Activated naive CD4-positive, alpha-beta T cell treated with anti-CD3 and anti-CD28 coated beads, Interleukin-2, amount 50 U/mL, for 72 hours (primary cell): ENCODE measurements around the gene THSD7A. TPM values are rescaled to one million over a fixed set of nuclear protein-coding genes. Genes with fewer than 3 reads are reported as not detected.

ENCODE experiments used
- ATAC-seq, 2 donors: fragments of 150-1000 bp; cut with Tn5 transposase; 2 replicates each; pipeline ENCODE4 v1.10.0; 2021; ENCODE audit warnings: mild to moderate bottlenecking in 2 of 2, moderate library complexity in 2 of 2
- DNase-seq, 2 donors: peaks; one replicate each; pipeline ENCODE4 v3.0.0; 2021 to 2022; ENCODE audit warnings: low spot score in 2 of 2
- H3K27ac Mint-ChIP-seq, 2 donors: one replicate each; pipeline ENCODE4 v1.8.0; 2022; ENCODE audit warnings: mild to moderate bottlenecking in 2 of 2, mixed read lengths in 2 of 2
- H3K36me3 Mint-ChIP-seq, 2 donors: one replicate each; pipeline ENCODE4 v1.8.0; 2022; ENCODE audit warnings: mixed read lengths in 2 of 2
- H3K9me3 Mint-ChIP-seq, 2 donors: one replicate each; pipeline ENCODE4 v1.8.0; 2022; ENCODE audit warnings: mixed read lengths in 2 of 2
- total RNA-seq, 2 donors: library from RNA; stranded (reverse); gene quantifications; one replicate each; pipeline ENCODE4 v1.2.3, GENCODE V29; 2022

Gene THSD7A
- total RNA-seq, 2 donors from 2014 or later: 0.02 TPM; not detected in 1

DNA sequence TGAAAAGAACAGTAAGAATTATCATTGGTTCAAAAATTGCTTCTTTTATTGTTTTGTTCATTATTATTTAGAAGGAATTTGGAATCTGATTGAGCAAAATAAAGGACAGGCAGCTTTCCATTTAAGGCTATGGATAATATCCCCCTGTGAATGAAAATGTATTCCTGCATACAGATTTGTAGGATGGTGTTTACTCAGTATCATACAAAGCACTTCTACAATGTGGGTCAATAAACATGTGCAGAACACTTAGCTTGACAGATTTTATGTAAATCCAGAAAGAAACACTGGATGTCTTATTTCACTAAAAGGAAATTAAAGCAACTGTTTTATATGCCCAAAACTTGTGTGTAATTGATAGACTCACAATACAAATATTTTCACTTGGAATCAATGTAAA is 189.7 kb downstream of the THSD7A start:
- ATAC-seq (no peak), DNase-seq (no peak)
- Mint-ChIP-seq H3K36me3 (no peaks in the 10 kb centered on the region), H3K27ac (no peak overlapping the region), H3K9me3 (peaks cover 0 to 2% of the 10 kb centered on the region in 2 donors)

DNA sequence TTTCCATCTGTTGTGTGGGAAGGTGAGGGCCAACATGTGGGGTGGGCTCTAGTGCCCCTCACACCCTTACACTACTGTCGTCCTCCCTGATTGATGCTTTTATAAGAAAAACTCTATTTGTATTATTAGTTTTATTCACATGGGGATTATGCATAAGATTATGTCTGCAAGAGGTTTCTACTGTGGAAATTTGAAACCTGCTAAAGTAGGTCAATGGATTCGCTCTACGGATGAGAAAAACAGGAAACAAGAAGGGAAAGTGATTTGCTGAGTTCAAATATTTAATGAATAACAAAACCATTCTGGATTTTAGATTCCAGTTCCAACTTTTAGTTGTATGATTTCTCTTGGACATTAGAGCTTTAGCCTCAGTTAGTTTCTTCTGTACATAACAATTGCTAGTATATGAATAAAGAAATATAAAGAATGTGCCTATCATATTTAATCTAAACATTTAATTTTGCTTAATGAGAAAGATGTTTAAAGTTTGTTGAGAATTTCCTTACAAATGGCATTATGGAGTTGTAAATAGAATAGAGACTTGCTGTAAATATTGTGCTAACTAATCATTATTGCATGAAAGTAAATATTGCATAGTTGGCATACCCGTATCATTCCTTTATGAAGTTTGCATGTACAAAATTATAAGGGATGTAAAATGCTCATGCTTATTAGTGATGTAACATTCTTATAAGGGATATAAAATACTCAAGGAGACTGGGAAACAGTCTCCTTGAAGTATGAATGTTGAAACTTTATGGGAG is 193.8 kb downstream of the THSD7A start:
- H3K27ac Mint-ChIP-seq: no peak overlapping the region
- H3K36me3 Mint-ChIP-seq: no peaks in the 10 kb centered on the region
- ATAC-seq (no peak), DNase-seq (no peak)
- peaks cover 3 to 4% of the 10 kb centered on the region in 2 donors for H3K9me3 Mint-ChIP-seq

DNA sequence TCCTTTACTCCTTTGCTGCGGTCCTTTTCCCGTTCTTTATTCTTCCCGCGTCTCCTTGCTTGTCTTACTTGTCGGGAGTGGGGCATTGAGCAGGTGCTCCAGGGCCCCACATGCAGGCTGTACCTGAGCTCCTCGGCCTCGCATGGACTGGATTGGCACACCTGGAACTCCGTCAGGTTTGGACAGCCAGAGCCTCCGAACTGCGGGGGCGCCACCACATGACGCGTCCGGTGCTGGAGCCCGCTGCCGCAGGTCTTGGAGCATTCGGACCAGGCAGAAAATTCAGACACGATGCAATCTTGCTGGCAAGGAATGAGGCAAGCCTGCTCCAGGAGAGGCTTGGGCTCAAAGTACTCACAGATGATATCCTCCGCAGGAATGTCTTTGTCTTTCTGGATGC is 195.7 kb downstream of the THSD7A start:
- H3K27ac Mint-ChIP-seq: no peak overlapping the region
- H3K36me3 Mint-ChIP-seq: no peaks in the 10 kb centered on the region
- H3K9me3 Mint-ChIP-seq: peaks cover 4 to 6% of the 10 kb centered on the region in 2 donors
- no peak for DNase-seq
- ATAC-seq: no peak

DNA sequence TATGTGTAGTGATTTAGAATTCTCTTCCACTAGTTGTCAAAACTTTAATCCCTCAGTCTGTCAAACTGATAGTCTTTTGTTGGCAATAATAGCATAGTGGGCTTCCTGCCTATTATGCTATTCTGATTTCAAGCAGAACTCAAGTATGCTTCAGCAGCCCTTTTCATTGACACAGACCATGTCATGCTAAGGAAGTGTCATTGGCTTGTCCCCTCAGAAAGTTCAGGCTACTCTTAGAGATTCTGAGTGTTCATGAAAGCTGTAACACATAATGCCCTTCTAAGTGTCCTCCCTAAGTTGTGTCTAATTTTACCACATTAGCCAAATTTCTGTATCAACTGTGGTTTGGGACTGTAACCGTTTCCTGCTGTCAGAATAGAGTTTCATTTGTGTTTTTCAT is 198.7 kb downstream of the THSD7A start:
- Mint-ChIP-seq H3K27ac (no peak overlapping the region), H3K36me3 (no peaks in the 10 kb centered on the region), H3K9me3 (peaks cover 4 to 6% of the 10 kb centered on the region in 2 donors)
- DNase-seq (no peak), ATAC-seq (no peak)

DNA sequence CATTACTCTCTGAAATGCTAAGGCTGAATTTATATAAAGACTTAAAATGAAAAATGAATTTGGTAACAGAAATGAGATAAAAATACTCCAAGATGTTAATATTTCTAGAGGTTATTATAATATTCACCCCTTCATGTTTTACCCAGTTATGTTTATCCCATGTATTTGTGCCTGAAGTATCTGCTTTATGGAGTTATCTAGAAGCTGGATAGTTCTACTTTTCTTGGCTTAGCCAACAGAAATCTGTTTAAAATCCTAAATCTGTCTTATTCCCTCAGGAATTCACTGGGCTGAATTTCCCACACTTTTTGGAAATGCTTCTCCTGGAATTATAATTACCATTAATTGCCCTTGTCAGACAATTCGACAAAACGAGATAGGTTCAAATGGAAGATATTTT is 201.6 kb downstream of the THSD7A start:
- DNase-seq (no peak), ATAC-seq (no peak)
- H3K36me3 Mint-ChIP-seq: no peaks in the 10 kb centered on the region
- no peak overlapping the region for H3K27ac Mint-ChIP-seq
- H3K9me3 Mint-ChIP-seq: peaks cover 0 to 3% of the 10 kb centered on the region in 2 donors

DNA sequence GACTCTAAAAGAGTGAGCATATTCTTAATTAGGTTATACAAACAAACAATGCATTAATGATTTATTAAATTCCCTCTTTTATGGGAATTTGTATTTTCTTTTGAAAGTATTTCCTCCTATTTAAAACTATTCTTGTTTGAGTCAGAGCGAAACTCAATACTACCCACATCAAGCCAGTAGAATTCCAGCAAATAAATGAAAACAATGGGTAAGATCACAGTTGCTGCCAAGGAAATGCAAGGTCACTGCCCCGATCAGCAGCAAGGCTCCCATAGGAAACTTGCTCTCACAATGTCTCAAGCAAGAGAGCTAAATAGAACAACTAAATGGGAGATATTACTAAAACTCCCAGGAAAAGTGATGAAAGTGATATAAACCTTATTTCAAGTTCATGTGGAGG is 206.3 kb downstream of the THSD7A start:
- Mint-ChIP-seq H3K36me3 (no peaks in the 10 kb centered on the region), H3K9me3 (peaks cover 0 to 4% of the 10 kb centered on the region in 2 donors), H3K27ac (no peak overlapping the region)
- DNase-seq (no peak), ATAC-seq (no peak)

DNA sequence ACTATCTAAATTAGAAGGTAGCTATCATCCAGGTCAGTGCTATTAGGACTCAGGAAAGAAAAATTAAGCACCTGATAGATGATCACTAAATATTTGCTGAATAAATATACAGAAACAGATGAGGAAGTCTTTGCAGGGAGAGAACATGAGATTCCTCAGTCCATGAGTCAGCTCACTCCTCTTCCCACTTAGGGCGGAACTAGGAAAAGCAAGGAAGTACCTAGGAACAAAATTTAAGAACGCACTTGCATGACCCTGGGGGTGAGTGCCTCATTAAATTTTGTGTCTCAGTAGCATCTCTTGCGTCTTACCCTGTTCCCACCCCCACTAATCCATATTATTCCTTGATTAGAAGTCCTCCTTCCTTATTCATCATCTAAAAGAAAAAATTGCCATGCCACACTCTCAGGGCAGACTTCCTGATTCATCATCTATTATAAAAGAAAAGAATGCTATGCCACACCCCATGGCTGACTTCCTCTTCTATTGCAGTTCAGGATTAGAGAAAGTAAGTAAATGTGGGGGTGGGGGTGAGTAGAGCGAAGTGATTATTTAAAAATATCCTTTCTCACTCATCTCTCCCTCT is 208.8 kb downstream of the THSD7A start:
- no peak overlapping the region for H3K27ac Mint-ChIP-seq
- H3K36me3 Mint-ChIP-seq: no peaks in the 10 kb centered on the region
- ATAC-seq (no peak), DNase-seq (no peak)
- H3K9me3 Mint-ChIP-seq: peaks cover 0 to 4% of the 10 kb centered on the region in 2 donors

DNA sequence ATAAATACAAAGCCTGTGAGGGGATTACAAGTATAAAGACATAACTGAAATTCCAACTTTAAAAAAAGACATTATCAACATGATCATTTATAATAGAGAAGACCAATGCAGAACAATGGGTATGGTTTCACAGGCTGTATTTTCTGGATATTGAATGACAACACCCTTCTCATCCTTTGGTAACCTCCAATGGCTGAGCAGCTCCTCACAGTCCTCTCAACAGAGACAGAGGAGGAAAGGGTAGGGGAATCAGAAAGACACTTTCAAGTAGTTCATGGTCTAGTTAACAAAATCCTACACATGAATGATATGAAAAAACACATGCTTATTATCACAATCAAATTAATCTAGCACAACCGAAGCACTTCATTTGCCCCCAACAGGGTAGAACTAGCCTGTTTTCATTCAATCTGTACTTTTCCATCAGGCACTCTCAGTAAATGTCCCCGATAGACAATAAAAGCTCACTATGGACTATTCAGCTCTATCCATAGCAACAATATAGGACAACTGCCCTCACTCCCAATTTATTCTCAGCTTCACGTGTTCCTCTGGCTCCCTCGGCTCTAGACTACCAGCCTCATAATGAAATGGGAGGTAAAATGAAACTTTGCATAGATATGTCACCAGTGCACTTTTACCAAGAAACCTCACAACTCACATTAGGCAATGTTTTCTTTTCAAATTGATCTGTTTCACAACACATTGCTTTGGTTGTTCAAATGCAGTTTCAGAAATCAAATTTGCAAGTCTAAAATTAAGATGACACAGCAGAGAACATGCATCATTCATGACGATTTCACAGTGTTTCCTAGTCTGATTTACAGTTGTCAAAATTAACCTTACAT is 211.4 kb downstream of the THSD7A start:
- peaks cover 0 to 4% of the 10 kb centered on the region in 2 donors for H3K9me3 Mint-ChIP-seq
- H3K27ac Mint-ChIP-seq: no peak overlapping the region
- no peak for DNase-seq

DNA sequence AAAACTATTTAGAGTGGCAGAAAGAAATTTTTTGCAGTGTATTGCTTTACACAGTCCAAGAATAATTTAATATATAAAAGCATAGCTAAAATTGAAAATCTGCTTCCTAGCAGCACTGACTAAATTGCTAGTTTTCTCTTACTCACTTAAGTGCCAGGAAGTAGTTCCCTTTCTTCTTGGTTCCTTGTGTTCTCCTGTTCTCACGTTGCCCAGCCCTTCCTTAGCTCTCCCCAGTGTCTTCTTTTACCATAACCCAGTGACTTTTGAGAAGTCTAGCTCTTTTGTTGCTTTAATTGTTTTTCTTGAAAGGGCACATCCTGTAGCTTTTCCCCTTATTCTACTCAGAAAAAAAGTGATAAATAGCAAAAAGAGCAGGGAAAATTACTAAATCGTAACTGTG is 215.5 kb downstream of the THSD7A start:
- no peak for DNase-seq
- no peak for ATAC-seq
- H3K27ac Mint-ChIP-seq: no peak overlapping the region
- peaks cover 4% of the 10 kb centered on the region in 2 donors for H3K9me3 Mint-ChIP-seq
- no peaks in the 10 kb centered on the region for H3K36me3 Mint-ChIP-seq

More for the DNA sequence above, 211.4 kb downstream of the THSD7A start:
- ATAC-seq: no peak
- H3K36me3 Mint-ChIP-seq: no peaks in the 10 kb centered on the region

DNA sequence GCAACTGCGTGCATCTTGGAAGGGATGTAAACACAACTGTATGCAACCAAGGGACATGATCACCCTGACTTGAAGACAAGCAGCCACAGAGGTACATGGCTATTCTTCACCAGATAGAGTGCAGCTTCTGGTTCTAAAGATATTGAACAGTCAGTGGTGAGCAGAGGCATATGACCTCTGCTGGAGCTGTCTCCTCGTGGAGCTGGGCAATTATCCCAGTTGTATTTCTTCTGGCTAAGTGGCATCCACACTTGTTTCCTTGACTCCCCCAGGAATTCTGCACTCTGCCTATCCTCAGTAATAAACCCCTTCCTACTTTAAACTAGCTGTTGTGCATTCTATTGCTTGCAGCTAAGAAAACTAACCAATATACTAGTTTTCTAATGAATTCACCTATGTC is 216.8 kb downstream of the THSD7A start:
- H3K36me3 Mint-ChIP-seq: no peaks in the 10 kb centered on the region
- no peak overlapping the region for H3K27ac Mint-ChIP-seq
- peaks cover 0 to 4% of the 10 kb centered on the region in 2 donors for H3K9me3 Mint-ChIP-seq
- DNase-seq (no peak), ATAC-seq (no peak)

DNA sequence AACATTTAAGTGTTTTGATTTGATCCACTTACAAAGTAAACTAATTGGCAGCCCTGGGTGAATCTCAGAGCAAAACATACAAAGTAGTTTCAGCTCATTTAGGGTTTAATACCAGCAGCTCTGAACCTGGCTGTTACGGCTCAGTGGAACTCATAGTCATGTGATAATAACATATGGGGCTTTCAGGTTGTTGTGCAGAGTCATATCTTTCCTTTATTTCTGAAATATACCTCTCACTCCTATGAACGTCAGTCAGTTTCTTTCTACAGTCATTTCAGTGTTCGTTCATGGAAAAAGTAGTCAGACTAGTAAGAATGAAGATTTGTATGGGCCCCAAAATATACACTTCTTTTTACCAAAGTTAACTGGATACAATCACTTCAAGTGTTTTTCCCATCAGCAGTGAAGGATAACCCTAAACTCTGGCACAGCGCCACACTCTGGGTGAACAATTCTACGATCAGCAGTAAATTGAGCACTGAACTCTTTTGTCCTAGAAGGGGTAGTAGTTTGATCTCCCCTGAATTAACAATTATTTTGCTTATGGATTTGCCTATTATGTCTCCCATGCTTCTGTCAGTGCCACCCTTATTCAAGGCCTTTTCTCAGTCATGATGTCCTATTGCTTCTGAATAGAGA is 218.6 kb downstream of the THSD7A start:
- DNase-seq: no peak
- Mint-ChIP-seq H3K27ac (no peak overlapping the region), H3K9me3 (peaks cover 0 to 9% of the 10 kb centered on the region in 2 donors), H3K36me3 (no peaks in the 10 kb centered on the region)
- ATAC-seq: no peak

DNA sequence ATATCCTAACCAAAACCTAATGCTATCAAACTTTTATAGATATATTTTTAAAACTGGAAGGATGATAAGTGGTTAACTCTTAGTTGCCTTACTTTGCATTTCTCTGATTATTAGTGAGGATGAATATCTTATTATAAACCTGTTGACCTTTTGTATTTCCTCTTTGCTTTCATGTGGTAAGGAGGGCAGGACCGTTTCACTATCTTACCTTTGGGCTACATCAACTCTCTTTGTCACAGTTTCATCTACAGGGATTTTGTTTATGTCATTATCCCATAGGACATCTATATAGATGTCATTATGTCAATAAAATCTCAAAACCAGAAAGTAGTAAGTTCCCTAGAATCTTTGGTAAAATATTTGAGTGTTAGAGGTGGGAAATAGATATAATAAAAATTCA is 219.3 kb downstream of the THSD7A start:
- no peaks in the 10 kb centered on the region for H3K36me3 Mint-ChIP-seq
- H3K9me3 Mint-ChIP-seq: peaks cover 0 to 9% of the 10 kb centered on the region in 2 donors
- DNase-seq (no peak), ATAC-seq (no peak)
- no peak overlapping the region for H3K27ac Mint-ChIP-seq

DNA sequence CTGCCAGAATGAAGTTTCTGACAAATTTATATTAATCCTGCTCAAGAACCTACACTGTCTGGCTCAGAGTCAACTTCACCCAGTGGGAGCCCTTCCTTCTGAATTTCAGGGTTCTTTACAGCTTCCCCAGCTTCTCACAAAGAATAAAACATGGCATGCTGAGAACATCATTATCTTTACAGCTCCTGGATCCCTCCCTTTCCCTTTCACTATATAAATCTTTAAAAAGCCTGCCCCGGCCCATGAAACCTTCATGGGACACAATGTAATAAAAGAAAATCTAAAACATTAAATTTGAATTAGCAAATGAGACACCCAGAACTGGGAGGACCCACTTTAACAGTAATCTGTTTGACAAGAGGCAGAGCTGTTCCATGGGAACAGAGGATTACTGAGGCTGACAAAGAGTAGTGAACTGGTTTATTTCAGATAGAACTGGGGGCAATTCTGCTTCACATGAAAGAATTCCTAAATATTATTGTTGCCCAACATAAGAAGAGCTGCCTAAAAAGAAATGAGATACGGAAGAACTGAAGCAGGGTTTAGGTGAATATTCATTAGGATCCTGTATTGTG is 222.8 kb downstream of the THSD7A start:
- Mint-ChIP-seq H3K27ac (no peak overlapping the region), H3K36me3 (no peaks in the 10 kb centered on the region), H3K9me3 (peaks cover 0 to 9% of the 10 kb centered on the region in 2 donors)
- DNase-seq (no peak), ATAC-seq (no peak)

DNA sequence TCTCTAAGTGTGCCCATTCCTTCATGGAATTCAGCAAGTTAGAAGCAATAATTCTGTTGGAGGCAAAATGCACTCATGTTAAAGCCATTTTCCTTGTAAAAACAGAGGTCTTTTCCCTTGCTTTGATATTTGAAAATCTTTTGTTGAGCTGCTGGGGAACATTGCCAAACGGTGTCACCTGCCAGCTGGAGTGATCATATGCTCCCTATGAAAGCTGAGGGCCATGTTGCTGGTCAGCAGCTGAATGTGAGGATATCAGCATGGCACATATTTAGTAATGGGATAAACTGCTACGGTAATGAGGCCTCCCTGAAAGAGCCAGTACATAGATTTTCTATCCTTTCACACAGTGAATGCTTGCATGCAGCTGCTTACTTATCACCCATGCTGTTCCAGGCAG is 224.3 kb downstream of the THSD7A start:
- Mint-ChIP-seq H3K27ac (no peak overlapping the region), H3K9me3 (peaks cover 0 to 10% of the 10 kb centered on the region in 2 donors), H3K36me3 (no peaks in the 10 kb centered on the region)
- ATAC-seq (no peak), DNase-seq (no peak)

DNA sequence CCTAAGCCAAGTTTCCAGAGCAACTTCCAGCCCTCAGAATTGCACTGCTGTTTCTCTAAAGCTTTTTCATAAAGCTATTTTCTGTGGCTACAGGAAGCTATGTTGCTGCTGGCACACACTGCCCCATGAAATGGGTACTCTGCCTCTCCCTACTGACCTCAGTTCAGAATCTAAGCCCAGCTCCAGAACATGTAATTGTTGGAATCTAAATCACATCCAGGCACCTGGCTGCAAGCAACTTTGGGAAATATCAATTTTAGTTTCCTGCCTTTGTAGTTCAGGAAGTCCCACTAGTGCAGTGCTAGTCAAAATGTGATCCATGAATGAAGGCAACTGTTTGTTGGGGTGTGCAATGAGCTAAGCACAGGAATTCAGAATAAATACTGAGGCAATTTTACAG is 226.2 kb downstream of the THSD7A start:
- DNase-seq: no peak
- Mint-ChIP-seq H3K36me3 (no peaks in the 10 kb centered on the region), H3K27ac (no peak overlapping the region), H3K9me3 (peaks cover 4 to 10% of the 10 kb centered on the region in 2 donors)
- ATAC-seq: no peak

DNA sequence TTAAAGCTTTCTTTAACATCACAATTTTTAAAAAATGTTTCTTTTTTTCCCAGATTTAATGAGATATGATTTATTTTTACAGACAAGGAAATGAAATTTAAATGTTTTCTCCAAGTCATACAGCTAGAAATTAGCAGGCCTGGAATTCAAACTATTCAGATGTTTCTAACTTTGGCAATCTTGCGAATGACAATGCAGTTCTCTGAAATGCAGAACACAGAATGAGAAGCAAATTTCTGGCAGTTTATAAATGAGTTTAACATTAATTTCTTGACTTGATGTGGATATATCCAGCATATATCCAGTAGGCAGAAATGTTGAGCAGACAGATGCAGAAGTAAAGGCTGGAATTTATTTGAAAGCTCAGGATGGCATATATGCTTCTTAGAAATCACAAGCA is 227.5 kb downstream of the THSD7A start:
- Mint-ChIP-seq H3K27ac (no peak overlapping the region), H3K9me3 (peaks cover 4 to 9% of the 10 kb centered on the region in 2 donors), H3K36me3 (no peaks in the 10 kb centered on the region)
- DNase-seq (no peak), ATAC-seq (no peak)
